D721Med (cell line): Measurements from ENCODE around the gene AIG1.

ENCODE experiments used
- DNase-seq: peaks from one replicate; pipeline ENCODE4 v3.0.0; 2011; ENCODE audit warnings: low spot score; ENCODE audit not compliant: insufficient read length
- FAIRE-seq: peaks from 2 replicates; lab custom pipeline; 2011; peaks lifted over from hg19 to GRCh38; lab: Jason Lieb, UNC
- CTCF ChIP-seq: IDR thresholded peaks from 2 replicates; pipeline ENCODE4 v1.5.1; 2012; ENCODE audit warnings: mild to moderate bottlenecking, control low read depth; ENCODE audit not compliant: insufficient read depth; ENCODE audit errors: missing control alignments

Gene AIG1

DNA sequence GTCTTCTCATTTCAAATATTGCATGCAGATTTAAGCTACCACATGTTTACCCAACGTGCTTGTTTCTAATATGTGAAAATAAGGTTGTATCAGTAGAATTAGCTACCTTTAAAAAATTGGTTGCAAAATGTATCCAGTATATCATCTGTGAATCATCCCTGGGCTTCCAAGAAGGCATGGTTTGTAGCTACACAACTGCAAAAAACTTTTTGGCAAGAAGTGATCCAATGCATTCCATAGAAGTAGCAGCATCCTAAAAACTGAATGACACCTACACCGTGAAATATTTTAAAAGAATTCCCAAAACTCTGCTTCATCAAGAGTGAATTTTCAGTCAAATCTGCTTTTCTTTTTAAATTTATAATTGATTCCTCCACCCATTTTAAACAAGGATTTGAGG, 89.1 kb downstream of the AIG1 start:
- no peak for FAIRE-seq
- no peak for DNase-seq
- TF ChIP-seq CTCF = no peak

- no peak for FAIRE-seq
- TF ChIP-seq CTCF = no peak
- no peak for DNase-seq
These were observed 89.6 kb downstream of the AIG1 start for GRCh38 chr6:143150281-143150680.

GRCh38 chr6:143151381-143151780, 90.7 kb downstream of the AIG1 start:
- FAIRE-seq = no peak
- TF ChIP-seq CTCF = no peak
- no peak for DNase-seq

DNA sequence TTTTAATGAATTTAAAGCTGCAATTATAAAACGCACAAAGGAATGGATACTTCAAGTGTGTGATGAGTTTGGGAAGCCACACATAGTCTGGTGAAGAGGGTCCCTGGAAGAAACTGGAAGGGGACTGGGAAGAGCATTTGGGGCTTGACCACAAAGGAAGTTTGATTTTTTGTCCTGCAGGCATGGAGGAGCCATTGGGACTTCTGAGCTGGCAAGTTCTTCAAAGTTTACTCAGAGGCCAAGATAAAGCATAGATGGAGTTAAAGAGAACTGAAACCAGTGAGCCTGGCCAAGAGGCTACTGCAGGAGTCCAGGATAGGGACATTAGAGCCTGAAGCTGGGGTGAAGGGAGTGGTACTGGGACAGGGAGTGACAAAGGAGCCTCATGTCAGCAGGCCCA, 95.0 kb downstream of the AIG1 start:
- DNase-seq = no peak
- no peak for FAIRE-seq
- TF ChIP-seq CTCF = no peak

DNA sequence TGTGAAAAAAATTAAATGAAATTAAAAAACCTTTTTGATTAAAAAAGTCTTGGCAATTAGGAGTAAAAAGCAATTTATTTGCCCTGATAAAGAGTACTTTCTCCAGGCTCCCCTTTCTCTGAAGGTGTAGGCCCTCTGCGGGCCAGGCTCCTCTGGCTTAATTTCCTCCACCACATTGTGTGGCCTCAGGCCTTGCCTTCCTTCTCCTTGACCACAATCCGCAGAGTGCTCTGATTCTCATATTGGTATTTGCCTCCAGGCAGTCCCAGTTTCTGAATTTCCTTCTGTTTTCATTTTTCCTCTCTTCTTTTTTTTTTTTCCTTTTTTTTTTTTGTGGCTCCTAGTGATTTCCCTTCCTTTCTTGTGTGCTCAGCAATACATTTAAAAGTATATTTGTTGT, 96.4 kb downstream of the AIG1 start:
- no peak for TF ChIP-seq CTCF
- DNase-seq = no peak
- FAIRE-seq = no peak

- DNase-seq = no peak
- no peak for TF ChIP-seq CTCF
- no peak for FAIRE-seq
These were observed 97.5 kb downstream of the AIG1 start for GRCh38 chr6:143158113-143158581.

- DNase-seq (no peak), FAIRE-seq (no peak)
- no peak for TF ChIP-seq CTCF
These were observed 98.3 kb downstream of the AIG1 start for GRCh38 chr6:143159001-143159400.
